Measurements from ENCODE around the gene CNTNAP2.

CNTNAP2 gene

DNA sequence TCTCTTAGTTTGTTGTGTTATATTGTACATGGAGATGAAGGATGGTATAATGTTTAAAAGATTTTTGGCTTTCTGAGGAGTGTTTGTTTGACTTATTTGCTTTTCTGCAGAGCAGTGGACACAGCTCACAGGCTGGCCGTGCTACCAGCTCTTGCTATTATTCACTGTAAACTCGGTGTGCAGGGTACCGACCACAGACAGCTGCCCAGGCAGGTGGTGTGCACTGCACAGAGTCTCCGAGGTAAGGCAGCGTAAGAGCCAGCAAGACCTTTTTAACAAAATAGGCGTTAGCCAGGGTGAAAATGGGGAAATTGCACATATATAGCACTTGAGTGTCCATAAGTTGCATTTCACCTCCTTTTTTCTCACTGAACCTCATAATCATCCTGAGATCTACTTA is 438.0 kb downstream of the CNTNAP2 start:
- Histone ChIP-seq H3K9me3 (no peaks in the 10 kb centered on the region), H3K27me3 (no peaks in the 10 kb centered on the region), H3K36me3 (no peaks in the 10 kb centered on the region), H3K4me3 (ENCODE audit: low read depth, low read length) (no peak overlapping the region), H3K4me1 (no peaks in the 10 kb centered on the region)
- TF ChIP-seq, protein P1, sequence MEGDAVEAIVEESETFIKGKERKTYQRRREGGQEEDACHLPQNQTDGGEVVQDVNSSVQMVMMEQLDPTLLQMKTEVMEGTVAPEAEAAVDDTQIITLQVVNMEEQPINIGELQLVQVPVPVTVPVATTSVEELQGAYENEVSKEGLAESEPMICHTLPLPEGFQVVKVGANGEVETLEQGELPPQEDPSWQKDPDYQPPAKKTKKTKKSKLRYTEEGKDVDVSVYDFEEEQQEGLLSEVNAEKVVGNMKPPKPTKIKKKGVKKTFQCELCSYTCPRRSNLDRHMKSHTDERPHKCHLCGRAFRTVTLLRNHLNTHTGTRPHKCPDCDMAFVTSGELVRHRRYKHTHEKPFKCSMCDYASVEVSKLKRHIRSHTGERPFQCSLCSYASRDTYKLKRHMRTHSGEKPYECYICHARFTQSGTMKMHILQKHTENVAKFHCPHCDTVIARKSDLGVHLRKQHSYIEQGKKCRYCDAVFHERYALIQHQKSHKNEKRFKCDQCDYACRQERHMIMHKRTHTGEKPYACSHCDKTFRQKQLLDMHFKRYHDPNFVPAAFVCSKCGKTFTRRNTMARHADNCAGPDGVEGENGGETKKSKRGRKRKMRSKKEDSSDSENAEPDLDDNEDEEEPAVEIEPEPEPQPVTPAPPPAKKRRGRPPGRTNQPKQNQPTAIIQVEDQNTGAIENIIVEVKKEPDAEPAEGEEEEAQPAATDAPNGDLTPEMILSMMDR (IDR thresholded peaks at IDR 0.05; ENCODE audit: low read depth, low read length): no peak
- DNase-seq: no peak

DNA sequence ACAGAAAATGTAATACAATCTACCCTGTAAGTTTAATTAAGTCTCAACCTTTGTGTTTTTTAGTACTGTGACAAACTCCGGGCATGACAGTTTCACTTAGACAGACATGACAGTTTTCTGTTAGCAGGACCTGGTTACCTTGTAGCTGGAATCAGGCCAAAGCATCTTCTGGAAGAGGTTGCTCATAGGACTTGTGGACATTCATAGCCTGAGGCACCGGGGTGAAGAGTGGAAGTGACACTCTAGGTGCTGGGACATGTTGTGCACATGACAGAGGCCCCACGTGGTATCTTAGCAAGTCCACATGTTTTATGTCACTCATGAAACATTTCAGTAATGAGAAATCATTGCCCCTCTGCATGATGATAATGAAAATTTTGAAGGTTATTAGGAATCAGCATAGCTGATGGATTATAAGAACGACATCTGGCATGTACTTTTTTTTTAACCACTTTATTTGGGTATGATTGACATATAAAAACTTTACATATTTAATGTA is 441.4 kb downstream of the CNTNAP2 start:
- TF ChIP-seq, protein P1 (IDR thresholded peaks at IDR 0.05; ENCODE audit: low read depth, low read length): no peak
- H3K4me3 ChIP-seq (ENCODE audit: low read depth, low read length): no peak overlapping the region
- H3K9me3 ChIP-seq: no peaks in the 10 kb centered on the region
- no peaks in the 10 kb centered on the region for H3K4me1 ChIP-seq
- DNase-seq: peak; percentile 10
- H3K36me3 ChIP-seq: no peaks in the 10 kb centered on the region
- H3K27me3 ChIP-seq: no peaks in the 10 kb centered on the region

DNA sequence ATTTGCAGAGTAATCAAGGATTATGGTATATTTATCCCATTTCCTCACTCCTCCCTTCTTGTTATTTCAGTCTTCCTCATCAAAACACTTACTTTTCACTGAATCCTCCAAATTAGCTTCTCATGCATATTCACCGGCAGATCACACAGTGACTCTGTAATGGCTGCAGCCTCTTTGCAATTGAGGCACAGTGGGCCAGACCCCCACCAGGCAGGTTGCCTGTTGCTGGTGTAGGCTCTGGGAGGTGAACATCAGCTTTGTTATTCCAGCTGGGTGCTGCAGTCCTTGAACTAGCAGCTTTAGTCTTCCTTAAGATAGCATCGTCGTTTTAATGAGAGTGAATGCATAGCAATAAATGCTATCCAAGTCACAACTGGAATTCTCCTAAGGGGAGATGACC is 449.3 kb downstream of the CNTNAP2 start:
- DNase-seq: no peak
- Histone ChIP-seq H3K36me3 (no peaks in the 10 kb centered on the region), H3K9me3 (no peaks in the 10 kb centered on the region), H3K27me3 (no peaks in the 10 kb centered on the region), H3K4me1 (no peaks in the 10 kb centered on the region), H3K4me3 (ENCODE audit: low read depth, low read length) (no peak overlapping the region)
- TF ChIP-seq, protein P1 (IDR thresholded peaks at IDR 0.05; ENCODE audit: low read depth, low read length): no peak

DNA sequence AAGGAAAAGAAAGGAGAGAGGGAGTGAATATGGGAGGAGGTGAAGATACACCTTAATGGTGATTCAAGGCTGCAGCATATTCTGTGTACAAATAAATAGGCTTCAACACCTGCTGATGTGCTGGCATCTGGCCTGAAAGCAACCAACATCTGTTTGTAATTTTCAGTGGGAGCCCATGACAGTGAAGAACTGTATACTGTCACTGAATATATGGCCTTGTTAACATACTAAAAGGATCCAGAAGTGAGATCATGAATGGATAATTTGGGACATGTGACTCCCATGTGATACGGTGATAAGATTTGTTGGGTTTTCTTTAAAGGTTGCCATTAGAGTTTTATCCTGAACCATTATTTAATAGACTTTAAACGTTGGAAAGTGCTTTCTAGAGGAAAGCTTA is 459.3 kb downstream of the CNTNAP2 start:
- no peaks in the 10 kb centered on the region for H3K9me3 ChIP-seq

DNA sequence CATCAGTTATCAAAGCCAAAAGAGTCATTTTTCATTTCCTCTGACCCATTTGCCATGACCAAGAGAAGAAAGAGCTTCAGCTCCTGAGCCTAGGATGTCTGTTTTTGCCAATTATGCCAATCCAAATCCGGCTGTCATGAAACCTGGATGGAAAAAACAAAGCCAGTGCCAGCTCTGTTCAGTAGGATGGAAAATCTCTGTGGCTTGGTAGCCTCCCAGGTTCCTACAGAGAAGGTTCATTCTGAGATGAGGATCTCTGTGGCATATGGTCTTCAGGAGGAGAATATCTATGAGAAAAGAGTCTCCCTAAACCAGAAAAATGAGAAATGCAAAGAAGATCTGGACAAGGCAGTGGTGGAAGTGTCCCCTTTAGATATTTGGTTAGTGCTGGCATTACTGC is 475.4 kb downstream of the CNTNAP2 start:
- no peaks in the 10 kb centered on the region for H3K9me3 ChIP-seq
- no peaks in the 10 kb centered on the region for H3K4me1 ChIP-seq
- H3K27me3 ChIP-seq: no peaks in the 10 kb centered on the region
- no peaks in the 10 kb centered on the region for H3K36me3 ChIP-seq
- no peak overlapping the region for H3K4me3 ChIP-seq (ENCODE audit: low read depth, low read length)
- no peak for DNase-seq
- TF ChIP-seq, protein P1 (IDR thresholded peaks at IDR 0.05; ENCODE audit: low read depth, low read length): no peak

More for the DNA sequence above, 459.3 kb downstream of the CNTNAP2 start:
- no peak overlapping the region for H3K4me3 ChIP-seq (ENCODE audit: low read depth, low read length)
- no peaks in the 10 kb centered on the region for H3K4me1 ChIP-seq
- H3K27me3 ChIP-seq: no peaks in the 10 kb centered on the region
- no peak for DNase-seq
- TF ChIP-seq, protein P1 (IDR thresholded peaks at IDR 0.05; ENCODE audit: low read depth, low read length): no peak
- no peaks in the 10 kb centered on the region for H3K36me3 ChIP-seq

DNA sequence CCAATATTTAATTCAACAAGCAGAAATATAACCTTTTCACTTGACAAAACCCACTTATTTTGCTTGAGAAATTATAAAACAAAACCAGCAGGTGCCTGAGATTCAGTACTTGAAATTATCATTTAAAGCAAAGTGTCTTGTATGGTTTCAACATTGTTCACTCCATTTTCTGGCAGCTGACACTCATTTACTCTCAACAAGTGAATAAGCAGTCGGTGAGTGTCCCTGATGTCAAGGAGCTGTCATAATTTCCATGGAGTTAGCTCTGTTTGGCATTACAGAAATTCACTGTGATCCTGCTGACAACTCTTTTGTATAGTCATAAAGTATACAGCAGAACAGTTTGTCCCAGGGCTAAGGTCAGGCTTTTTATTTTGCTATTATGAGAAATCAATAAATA is 490.0 kb downstream of the CNTNAP2 start:
- no peak for DNase-seq
- Histone ChIP-seq H3K4me3 (ENCODE audit: low read depth, low read length) (no peak overlapping the region), H3K36me3 (no peaks in the 10 kb centered on the region), H3K9me3 (no peaks in the 10 kb centered on the region), H3K4me1 (no peaks in the 10 kb centered on the region), H3K27me3 (no peaks in the 10 kb centered on the region)
- TF ChIP-seq, protein P1 (IDR thresholded peaks at IDR 0.05; ENCODE audit: low read depth, low read length): no peak
